ENCODE data around the gene TXNL4A.

TXNL4A gene

DNA sequence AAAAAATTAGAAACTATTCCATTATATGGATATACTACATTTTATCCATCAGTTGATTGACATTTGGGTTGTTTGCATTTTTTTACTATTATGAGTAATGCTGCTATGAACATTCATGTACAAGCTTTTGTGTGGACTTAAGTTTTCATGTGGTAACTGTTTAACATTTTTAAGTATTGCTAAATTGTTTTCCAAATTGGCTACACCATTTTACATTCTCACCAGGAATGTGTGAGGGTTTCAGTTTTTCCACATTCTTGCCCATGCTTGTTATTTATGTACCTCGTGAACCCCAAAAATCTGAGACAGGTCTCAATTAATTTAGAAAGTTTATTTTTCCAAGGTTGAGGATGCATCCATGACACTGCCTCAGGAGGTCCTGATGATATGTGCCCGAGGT lies 3.1 kb upstream of the TXNL4A start:
- no peak for DNase-seq

DNA sequence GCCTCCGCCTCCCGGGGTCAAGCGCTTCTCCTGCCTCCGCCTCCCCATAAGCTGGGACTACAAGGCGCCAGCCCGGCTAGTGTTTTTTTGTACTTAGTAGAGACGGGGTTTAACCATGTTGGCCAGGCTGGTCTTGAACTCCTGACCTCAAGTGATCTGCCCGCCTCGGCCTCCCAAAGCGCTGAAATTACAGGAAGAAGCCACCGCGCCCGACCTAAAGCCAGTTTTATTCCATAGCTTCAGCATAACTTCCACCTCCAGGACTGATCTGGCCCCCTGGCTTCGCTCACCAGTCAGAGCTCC lies 783 bp upstream of the TXNL4A start:
- DNase-seq: no peak

DNA sequence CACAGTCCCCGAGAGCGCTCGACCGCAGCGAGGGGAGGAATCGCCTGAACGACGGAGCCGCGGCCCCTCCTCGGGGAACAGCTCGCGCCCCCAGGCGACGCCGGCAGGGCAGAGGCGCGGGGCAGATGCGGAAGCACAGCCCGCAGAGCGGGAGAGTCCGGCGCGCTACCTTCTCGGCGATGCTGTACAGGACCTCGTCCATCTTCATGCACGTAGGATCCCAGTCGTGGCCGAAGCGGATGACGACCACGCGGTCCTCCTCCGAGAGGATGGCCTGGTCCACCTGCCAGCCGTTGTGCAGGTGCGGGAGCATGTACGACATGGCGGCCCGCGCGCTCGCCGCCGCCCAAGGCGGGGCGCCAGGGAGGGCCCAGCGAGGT lies 302 bp downstream of the TXNL4A start:
- peak; percentile 57 for DNase-seq

DNA sequence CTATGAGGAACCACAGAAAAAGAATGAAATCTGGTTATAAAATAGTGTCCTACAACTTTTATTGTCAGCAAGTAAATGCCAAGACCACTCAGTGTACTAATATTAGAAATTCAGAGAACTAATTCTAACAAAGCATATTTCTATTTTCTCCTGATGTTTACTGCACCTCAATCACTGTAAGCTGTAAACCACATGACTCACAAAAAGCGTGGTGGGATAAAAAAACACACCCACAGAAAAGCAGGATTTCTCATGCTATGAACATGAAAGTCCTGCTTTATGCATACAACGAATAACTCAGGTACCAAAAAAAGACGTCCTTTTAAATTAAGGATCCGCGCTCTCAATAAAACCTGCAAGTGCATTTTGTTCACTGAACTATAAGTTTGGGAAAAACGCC lies 797 bp downstream of the TXNL4A start:
- no peak for DNase-seq

DNA sequence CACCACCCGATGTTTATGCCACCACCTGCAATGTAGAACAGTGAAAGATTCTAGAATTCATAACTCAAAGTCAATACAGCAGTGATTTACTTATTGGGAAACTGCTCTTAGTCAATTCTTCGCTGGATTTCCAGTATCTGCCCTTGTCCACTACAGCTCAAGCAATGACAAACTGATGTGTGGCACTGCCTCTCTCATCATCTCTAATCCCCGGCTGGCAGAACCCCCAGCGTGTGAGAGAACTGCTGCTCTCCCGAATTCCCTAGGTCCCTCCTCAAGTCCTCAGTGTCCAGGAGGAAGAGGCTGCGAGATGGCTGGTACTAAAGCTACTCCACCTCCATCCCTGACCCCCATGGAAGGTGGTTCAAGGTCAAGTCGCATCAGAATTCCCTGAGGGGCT lies 1.6 kb downstream of the TXNL4A start:
- no peak for DNase-seq

DNA sequence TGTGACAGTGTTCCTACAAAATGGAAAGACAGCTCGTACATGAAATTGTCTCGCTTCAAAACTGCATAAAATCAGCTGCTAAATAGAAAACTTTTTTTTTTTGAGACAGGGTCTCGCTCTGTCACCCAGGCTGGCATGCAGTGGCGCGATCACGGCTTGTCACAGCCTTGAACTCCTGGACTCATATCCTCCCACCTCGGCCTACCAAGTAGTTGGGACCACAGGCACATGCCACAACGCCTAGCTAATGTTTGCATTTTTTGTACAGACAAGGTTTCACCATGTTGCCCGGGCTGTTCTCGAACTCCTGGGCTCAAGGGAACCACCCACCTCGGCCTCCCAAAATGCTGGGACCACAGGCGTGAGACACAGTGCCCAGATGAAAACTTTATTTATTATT lies 3.2 kb downstream of the TXNL4A start:
- DNase-seq: no peak

DNA sequence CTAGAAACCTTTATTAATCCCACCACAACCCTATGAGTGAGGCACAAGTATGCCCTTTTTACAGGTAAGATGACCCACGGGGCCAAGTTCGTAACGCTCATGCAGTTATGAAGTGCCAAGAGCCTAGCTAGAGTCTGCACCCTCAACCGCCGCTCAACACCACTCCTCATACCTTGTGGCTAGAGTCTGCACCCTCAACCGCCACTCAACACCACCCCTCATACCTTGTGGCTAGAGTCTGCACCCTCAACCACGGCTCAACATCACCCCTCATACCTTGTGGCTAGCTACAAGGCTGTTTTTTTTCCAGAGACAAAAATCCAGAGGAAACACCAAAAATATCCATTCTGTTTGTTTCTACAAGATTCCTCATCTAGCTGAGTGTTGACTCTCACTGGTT lies 4.6 kb downstream of the TXNL4A start:
- no peak for DNase-seq

DNA sequence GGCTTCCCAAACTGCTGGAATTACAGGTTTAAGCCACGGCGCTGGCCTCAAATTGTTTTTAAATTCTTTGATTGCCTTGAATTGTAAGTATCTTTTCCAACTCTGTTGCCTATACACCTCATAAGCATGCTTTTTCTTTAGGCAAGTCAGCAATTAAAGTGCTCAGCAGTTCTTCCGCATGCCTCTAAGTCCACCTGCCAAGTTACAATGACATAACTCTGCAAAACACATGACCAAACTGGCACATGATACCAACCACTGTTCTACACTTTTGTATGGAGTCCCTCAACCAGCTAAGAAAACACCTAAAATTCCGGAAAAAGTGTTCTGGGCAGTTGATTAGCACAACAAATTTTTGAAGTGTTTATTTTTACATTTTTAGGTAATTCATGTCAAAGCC lies 5.1 kb downstream of the TXNL4A start:
- no peak for DNase-seq

DNA sequence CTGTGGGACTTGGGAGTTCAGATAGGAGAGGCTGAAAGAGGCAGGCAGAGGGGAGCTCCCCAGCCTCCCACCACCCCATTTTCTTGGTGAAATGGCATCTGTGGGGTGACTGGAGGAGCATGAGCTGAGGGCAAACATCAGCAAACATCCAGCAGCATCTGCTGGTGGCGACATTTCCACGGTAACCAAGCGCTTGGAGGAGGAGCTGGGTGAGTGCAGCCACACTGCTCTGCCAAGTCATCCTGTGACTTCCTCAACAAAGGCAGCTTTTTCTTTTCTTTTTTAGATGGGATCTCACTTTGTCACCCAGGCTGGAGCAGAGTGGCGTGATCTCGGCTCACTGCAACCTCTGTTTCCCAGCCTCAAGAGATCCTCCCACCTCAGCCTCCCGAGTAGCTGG lies 5.6 kb downstream of the TXNL4A start:
- DNase-seq: no peak

DNA sequence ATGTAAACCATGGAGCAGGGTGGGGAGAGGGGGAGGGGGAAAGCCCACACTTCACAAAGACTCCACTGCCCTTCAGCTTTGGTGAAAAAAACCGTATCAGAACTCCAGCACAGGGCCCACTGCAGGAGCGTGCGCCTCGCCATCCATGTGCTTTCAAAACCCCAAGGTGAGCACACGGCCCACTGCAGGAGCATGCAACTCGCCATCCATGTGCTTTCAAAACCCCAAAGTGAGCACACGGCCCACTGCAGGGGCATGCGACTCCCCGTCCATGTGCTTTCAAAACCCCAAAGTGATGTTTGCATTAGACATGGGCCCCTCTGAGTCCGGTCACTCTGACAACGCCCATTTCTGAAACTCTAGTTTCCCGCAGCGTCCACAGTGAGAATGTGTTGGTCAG lies 7.8 kb downstream of the TXNL4A start:
- DNase-seq: no peak

DNA sequence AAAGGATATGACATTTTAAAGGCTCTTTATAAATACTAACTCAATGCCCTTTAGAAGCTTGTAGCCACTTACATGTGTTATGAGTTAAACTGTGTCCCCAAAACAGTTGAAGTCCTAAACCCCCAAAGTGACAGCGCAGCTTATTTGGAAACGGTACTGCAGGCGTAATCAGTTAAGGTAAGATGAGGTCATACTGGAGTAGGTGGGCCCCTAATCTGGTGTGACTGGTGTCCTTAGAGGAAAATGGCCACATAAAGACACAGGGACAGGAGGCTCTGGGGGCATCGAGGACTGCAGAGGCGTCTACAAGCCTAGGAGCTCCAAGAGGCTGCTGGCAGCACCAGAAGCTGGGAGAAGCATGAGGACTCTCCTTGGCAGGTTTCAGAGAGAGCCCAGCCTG lies 8.5 kb downstream of the TXNL4A start:
- no peak for DNase-seq

DNA sequence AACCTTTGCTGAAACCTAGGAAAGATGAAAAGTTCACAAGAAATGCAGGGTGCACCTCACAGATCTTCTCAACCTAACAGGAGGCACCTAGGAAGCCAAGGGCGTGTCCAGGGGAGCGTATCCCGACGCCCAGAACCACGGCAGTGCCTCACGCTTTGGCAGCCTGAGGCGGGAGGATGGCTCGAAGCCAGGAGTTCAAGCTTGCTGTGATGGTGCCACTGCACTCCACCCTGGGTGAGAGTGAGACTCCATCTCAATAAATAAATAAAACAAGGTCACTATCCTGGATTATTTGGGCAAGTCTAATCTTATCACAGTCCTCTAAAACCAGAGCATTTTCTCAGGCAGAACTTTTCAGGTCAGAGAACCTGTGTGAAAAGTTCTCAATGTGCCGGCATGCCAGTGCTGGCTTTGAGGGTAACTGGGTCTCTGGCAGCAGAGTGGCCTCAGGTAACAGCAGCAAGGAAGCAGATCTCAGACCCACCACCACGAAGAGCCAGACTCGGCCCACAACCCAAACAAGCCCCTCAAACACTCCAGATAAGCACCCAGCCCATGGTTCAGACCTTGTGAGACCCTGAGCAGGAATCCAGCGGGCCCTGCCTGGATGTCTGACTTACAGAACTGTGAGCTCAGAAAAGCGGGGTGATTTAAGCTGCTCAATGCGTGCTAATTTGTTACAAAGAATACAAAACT lies 12.2 kb downstream of the TXNL4A start:
- no peak for DNase-seq

DNA sequence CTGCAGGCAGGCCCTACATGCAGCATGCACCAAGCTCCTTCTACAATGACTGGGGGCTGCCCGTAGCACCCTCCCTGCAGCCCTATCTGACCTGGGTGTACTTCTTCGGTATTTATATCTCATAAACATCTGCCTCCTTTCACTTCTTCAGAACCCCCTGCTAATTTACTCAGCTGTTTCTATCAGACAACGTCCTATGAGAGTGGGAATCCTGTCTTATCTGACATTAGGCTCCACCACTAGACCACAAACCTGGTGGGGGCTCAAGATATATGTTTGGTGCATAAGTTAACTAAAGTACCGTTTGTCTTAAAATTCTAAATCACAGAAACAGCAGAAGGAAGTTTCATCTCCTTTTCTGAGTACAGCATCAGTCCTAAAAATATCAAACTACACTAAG lies 13.3 kb downstream of the TXNL4A start:
- no peak for DNase-seq

DNA sequence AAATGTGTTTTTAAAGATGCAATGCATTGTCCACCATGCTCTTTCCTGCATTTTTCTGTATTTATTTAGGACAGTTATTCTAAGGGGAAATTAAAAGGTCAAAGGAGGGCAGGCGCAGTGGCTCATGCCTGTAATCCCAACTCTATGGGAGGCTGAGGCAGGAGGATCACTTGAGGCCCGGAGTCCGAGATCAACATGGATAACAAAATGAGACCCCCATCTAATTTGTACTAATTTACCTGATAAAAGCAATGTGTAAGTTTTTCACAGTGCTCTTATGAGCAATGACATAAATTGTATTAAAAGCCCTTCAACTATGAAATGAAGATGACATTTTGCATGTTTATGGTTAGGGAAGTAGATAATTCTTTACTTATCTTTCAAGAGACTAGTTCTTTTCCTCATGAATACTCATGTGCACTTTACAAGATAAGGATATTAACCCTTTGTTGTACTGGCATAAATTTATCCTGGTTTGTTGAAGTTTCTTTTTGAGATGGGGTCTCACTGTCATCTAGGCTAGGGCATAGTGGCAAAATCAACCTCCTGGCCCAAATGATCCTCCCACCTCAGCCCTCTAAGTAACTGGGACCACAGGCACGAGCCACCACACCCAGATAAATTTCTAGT lies 14.2 kb downstream of the TXNL4A start:
- no peak for DNase-seq

DNA sequence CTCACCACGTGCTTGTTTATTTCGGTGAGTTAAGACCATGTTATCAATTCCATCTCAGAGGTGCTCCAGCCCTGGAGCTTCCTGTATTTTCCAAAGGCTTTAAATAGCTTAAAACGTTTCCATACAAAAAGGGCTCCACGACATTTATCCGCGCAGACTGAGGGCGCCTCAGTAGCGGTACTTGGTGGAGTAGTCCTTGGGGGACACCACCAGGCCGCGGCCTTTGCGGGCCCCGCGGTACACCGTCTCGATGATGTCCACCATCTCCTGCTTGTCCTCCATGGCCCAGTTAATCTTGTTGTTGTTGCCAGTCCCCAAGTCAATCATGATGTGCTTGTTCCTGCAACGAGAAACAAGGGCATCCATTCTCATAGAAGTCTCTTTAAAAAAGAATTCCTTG lies 14.8 kb downstream of the TXNL4A start:
- DNase-seq: no peak

DNA sequence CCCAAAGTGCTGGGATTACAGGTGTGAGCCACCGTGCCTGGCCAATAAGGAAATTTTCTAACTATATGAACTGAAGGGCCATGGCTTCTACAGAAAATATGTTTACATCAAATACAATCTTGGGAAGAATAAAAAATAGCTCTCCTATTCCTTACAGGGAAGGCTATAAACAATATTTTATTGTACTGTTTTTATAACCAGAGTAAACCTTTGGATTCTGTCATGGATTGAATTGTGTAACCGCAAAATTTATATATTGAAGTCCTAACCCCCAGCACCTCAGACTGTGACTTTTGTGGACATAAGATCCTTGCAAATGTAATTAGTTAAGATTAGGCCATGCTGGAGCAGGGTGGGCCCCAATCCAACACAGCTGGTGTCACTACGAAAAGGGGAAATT lies 15.6 kb downstream of the TXNL4A start:
- DNase-seq: no peak

DNA sequence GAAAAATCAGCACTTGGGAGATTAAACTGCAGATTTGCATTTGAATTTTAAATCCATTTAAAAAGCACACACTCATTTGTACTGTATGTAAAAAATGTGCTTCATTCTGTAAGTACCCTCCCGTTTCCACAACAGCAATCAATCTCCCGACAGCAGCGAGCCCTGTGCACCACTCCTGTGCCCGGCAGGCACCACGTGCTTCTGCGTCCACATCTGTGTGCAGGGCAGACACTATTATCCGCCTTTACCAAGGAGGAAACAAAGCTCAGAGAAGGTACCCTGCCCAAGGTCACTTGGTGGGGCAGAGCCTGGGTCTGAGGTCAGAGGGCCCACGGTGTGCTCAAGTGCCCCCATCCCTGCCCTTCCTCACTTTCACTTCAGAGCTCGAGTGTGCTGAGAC lies 16.4 kb downstream of the TXNL4A start:
- no peak for DNase-seq

DNA sequence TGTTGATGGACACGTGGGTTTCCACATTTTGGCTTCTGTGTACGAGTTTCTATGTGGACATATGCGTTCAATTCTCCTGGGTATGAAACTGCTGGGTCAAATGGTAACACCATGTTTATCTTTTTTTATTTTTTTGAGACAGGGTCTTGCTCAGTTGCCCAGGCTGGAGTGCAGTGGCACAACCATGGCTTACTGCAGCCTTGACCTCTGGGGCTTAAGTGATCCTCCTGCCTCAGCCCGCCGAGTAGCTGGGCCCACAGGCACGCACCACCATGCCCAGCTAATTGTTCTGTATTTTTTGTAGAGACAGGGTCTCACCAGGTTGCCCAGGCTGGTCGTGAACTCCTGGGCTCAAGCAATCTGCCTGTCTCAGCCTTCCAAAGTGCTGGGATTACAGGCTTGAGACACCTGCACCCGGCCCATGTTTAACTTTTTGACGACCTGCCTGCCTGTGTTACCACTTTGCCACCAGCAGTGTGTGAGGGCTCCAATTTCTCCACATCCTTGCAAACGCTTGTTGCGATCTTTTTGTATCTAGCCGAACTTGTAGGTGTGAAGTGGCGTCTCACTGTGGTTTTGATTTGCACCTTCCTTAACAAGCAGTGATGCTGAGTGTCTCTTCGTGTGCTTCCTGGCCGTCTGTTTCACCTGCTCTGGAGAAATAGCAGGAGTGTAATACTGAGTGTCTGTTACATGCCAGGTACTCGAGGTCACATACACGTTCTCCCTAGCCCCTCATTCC lies 17.0 kb downstream of the TXNL4A start:
- DNase-seq: no peak

DNA sequence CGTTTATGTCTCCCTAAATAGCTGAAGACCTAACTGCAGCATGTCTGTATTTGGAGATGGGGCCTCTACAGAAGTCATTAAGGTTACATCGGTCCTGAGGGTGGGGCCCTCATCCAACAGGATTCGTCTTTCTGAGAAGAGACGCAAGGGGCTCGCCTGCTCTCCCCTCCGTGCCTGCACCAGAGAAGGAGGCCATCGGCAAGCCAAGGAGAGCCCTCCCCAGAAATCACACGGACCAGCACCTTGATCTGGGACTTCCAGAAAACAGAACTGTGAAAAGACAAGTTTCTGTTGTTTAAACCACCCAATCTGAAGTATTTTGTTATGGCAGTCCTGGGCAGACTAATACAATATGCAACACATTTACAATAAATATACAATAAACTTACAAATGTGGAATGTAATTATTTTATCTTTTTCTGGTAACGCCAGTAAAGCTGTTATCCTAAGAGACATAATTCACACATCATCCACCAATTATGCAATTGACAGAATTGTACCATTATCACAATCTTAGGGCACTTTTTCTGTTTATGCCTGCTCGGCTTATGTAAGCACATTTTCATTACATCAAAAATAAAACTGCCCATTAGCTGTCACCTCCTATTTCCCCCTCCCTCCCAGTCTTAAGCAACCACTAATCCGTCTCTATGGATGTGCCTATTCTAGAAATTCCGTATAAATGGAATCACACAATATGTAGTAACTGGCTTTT lies 17.8 kb downstream of the TXNL4A start:
- no peak for DNase-seq

DNA sequence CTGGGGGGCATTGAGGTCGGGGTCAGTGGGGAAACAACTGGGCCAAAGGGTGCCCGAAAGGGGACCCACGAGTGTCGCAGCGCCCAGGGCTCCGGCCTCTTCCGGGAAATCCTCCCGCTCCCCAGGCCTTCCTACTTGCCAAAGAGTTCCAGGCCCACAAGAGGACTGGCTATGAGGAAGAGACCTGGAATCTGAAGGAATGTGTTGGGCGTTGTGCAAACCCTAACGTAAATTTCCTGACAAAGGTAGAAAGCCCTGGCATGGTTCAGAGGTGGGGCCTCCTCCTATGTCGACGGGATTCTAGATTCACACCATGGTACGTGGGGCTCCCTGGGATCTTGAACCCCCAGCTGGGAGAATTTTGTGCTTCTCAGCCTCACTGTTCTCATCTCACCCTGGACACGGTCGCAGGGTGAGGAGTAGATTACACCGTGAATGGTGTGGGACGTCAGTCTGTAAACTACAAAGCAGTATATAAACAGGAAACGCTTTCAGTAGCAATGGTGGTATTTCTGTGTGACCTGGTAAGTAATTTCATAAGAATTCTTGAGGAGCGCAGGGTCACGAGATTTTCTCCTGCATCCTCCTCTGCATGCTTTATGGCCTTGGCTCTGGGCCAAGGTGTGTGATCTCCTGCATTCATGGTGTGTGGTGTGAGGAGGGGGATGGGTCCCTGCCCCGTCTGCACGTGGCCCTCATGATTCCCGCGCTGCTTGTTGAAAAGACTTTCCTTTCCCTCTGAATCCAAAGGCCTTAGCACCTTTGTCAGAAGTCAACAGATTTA lies 23.1 kb downstream of the TXNL4A start:
- DNase-seq: no peak

DNA sequence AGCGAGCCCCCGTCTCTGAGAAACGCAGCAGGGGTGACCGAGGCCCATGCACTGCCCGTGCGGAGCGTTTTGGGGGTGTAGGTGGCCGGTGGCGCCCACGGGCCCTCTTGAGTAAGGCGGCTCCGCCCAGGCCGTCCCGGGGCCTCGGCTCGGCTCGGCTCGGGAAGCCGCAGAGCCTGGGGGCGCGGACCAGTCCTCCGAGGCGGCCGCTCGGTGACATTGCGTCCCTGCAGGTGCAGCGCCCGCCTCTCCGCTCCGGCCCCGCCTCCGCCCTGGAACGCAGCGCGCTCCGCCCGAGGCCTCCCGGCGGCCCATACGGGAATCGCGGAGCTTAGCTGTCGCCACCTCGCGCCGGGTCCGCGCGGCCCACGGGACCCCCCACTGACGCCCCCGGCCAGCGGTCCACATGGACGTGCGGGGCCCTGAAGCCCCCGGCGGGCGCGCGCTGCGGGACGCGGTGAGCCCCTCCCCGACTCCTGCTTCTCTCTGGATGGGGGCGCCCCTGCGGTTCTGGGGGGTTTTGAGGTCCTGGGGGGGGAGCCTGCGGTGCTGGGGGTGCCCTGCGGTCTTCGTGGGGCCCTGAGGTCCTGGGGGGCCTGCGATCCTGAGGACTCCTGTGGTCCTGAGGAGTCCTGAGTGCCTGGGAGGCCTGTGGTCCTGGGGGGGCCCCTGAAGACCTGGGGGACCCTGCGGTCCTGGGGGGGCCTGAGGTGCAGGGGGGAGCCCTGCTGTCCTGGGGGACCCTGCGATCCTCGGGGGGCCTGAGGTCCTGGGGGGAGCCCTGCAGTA lies 23.8 kb downstream of the TXNL4A start, which contains the start of gene HSBP1L1:
Gene HSBP1L1 (plus strand): TSS at position 314 of the 789 bp plus-strand sequence. CDS start 93 bp downstream, at position 407.
- peak; percentile 56 for DNase-seq
